ENCODE data around the gene JAM3. TPM values are rescaled to one million over a fixed set of nuclear protein-coding genes. Genes with fewer than 3 reads are reported as not detected.

Gene JAM3
- polyA plus RNA-seq, 1 donor from 2014 or later: 17.6 TPM

DNA sequence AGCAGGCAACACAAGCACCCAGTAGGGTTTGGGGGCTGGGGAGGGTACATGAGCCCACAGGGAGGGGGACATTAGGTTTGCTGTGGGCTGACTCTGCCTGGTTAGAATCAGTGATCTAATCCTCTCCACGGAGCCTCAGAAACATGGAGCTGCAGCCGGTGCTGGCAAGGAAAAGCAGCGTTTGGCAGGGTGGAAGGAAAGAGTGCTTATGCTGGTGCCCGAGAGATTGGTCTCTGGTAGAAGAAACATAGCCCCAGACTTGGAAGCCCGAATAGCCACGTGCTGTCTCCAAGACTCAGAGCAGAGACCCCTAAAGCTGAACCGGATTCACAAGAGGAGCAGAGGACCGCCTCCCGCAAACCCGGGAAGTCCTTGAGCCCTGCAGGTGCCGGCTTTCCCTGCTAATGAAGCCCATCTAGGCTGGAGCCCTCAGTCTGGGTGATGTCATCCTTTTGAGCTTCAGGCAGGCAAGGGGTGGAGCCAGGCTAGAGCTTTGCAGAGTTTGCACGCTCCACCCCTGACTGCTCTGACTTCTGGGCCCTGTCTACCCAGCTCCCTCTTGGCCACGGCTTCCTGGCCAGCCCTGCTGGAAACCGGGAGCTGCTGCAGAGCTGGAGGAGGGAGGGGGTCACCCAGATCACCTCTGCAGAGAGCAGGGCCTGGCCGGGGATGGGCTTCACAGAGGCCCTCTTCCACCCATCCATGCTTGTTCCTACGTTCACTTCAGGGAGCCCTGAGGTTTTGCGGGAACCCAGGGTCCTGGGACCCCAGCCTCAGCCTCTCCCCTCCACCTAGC is 35.0 kb upstream of the JAM3 start:
- H3K9me3 Mint-ChIP-seq: peaks cover 0 to 3% (median 0%) of the 10 kb centered on the region in 3 donors
- peaks cover 20% of the 10 kb centered on the region for H3K27me3 Mint-ChIP-seq
- H3K4me3 Mint-ChIP-seq: peak overlapping the region in 3 of 4 donors; percentile 49 to 80 (median 52)
- H3K4me1 Mint-ChIP-seq: peaks cover 5 to 17% (median 13%) of the 10 kb centered on the region in 3 donors
- H3K27ac Mint-ChIP-seq: peak overlapping the region in 2 of 3 donors; percentile 46 to 60
- H3K36me3 Mint-ChIP-seq: no peaks in the 10 kb centered on the region

GRCh38 chr11:134034496-134035381 is 34.1 kb upstream of the JAM3 start:
- Mint-ChIP-seq H3K9me3 (peaks cover 0 to 3% (median 0%) of the 10 kb centered on the region in 3 donors), H3K4me1 (peaks cover 5 to 17% (median 13%) of the 10 kb centered on the region in 3 donors), H3K27me3 (peaks cover 20% of the 10 kb centered on the region), H3K27ac (no peak overlapping the region), H3K36me3 (no peaks in the 10 kb centered on the region), H3K4me3 (peak overlapping the region in 2 of 4 donors; percentile 80 to 87)

GRCh38 chr11:134036492-134037045 is 32.3 kb upstream of the JAM3 start:
- Mint-ChIP-seq H3K4me1 (peaks cover 5 to 17% (median 13%) of the 10 kb centered on the region in 3 donors), H3K4me3 (peak overlapping the region; percentile 87 to 97 (median 92)), H3K27ac (peak overlapping the region in 1 of 3 donors; percentile 81), H3K27me3 (peaks cover 11% of the 10 kb centered on the region), H3K9me3 (peaks cover 0 to 2% (median 0%) of the 10 kb centered on the region in 3 donors), H3K36me3 (no peaks in the 10 kb centered on the region)

DNA sequence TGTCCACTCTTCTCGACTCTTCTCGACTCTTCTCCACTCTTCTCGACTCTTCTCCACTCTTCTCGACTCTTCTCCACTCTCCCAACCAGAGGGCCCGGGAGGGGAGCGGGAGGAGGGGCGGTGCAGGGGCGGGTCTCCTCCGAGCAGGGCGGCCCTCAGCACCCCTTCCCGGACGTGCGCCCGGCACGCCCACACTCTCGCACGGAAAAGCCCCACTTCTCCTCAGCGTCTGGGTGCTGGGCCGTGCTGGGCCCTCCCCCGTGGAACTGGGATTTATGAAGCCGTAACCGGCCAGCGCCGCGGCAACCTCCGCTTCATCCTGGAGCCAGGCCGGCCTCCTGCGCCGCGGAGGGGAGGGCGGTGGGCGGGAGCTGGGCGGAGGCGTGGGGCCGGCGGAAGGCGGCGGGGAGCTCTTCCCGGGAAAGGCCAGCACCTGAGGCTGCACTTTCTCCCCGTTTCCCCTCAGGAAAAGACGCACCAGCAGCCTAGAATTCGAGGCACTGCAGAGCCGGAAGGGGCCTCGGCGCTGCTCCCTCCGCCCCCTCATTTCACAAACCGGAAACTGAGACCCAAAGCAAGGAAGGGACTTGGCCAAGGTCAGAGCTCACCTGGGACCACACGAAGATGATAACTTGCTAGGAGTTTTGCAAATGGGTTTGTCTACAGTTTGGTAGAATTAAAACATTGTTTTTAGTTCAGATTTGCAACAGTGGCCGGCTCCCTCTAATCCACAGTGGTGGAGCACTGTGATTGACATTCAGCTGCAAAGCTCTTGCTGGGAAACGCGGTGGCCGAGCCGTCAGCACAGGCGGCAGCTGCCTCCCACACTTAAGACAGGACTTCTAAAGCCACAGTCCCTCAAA is 31.6 kb upstream of the JAM3 start:
- H3K36me3 Mint-ChIP-seq: no peaks in the 10 kb centered on the region
- peak overlapping the region; percentile 87 to 97 (median 92) for H3K4me3 Mint-ChIP-seq
- H3K27me3 Mint-ChIP-seq: peaks cover 8% of the 10 kb centered on the region
- H3K27ac Mint-ChIP-seq: peak overlapping the region; percentile 6 to 79 (median 10)
- peaks cover 0 to under 1% (median 0%) of the 10 kb centered on the region in 3 donors for H3K9me3 Mint-ChIP-seq
- H3K4me1 Mint-ChIP-seq: peaks cover 5 to 17% (median 10%) of the 10 kb centered on the region in 3 donors

- Mint-ChIP-seq H3K4me1 (peaks cover 5 to 14% (median 7%) of the 10 kb centered on the region in 3 donors), H3K27me3 (no peaks in the 10 kb centered on the region), H3K9me3 (no peaks in the 10 kb centered on the region), H3K4me3 (peak overlapping the region in 2 of 4 donors; percentile 44 to 81), H3K27ac (no peak overlapping the region), H3K36me3 (no peaks in the 10 kb centered on the region)
Observed at GRCh38 chr11:134038897-134039470, 29.9 kb upstream of the JAM3 start.

DNA sequence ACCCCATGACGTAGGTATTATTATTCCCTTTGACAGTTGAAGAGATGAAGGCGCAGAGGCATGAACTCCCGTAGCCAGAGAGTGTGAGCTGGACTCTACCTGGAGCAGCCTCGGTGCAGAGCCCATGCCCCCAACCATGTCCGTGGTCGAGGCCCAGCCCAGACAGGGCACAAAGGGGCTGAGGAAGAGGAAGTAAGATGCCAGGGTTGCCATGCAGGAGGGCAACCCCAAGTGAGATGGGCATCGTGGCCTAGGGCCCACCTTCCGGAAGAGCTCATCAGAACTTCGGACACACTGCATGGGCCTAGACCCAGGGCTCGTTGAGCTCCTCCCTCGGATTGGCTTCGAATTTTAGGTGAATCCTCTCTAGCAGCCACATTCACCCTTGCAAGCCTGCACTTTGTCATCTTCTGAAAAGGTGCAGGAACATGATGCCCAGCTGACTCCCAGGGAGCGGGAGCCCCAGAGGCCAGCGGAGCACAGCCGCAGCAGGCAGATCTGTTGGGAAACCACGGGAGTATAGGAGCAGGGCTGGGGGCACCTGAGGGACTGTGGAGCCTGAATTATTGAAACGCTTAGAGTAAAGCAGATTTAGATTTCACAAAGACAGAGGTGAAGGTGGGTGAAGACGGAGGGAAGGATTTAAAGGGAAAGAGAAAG is 29.0 kb upstream of the JAM3 start:
- Mint-ChIP-seq H3K4me3 (peak overlapping the region in 1 of 4 donors; percentile 44), H3K9me3 (no peaks in the 10 kb centered on the region), H3K27me3 (no peaks in the 10 kb centered on the region), H3K36me3 (no peaks in the 10 kb centered on the region), H3K27ac (no peak overlapping the region), H3K4me1 (peaks cover 5 to 10% (median 7%) of the 10 kb centered on the region in 3 donors)

- Mint-ChIP-seq H3K27ac (no peak overlapping the region), H3K4me1 (peaks cover 5 to 8% (median 7%) of the 10 kb centered on the region in 3 donors), H3K36me3 (no peaks in the 10 kb centered on the region), H3K9me3 (no peaks in the 10 kb centered on the region), H3K27me3 (no peaks in the 10 kb centered on the region), H3K4me3 (peak overlapping the region in 1 of 4 donors; percentile 13)
Observed at GRCh38 chr11:134040386-134041302, 28.2 kb upstream of the JAM3 start.

DNA sequence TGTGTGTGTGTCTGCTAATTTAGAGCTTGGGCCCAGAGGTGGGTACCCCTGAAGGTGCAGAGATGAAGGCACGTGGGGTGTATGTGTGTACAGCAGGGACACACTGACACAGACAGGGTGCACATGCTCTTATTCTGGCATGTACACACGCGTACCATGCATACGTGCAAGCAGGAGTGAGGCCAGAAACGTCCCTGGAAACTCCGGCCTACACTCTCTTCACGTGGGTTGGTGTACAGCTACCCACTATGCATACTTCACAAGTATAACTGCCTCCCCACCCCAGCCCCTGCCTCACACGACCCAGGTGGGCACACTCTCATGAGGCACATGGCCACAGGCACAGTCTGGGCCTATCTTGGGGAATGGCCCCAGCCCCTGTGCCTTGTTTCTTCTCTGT is 27.5 kb upstream of the JAM3 start:
- Mint-ChIP-seq H3K4me1 (peaks cover 5 to 6% (median 5%) of the 10 kb centered on the region in 3 donors), H3K36me3 (no peaks in the 10 kb centered on the region), H3K4me3 (no peak overlapping the region), H3K9me3 (no peaks in the 10 kb centered on the region), H3K27me3 (peaks cover 3% of the 10 kb centered on the region), H3K27ac (no peak overlapping the region)

- Mint-ChIP-seq H3K4me3 (no peak overlapping the region), H3K27ac (no peak overlapping the region), H3K9me3 (peaks cover 0 to 1% (median 0%) of the 10 kb centered on the region in 3 donors), H3K4me1 (peaks cover 5 to 6% (median 5%) of the 10 kb centered on the region in 3 donors), H3K27me3 (peaks cover 7% of the 10 kb centered on the region), H3K36me3 (peaks cover 1% of the 10 kb centered on the region)
Observed at GRCh38 chr11:134041791-134042696, 26.8 kb upstream of the JAM3 start.

DNA sequence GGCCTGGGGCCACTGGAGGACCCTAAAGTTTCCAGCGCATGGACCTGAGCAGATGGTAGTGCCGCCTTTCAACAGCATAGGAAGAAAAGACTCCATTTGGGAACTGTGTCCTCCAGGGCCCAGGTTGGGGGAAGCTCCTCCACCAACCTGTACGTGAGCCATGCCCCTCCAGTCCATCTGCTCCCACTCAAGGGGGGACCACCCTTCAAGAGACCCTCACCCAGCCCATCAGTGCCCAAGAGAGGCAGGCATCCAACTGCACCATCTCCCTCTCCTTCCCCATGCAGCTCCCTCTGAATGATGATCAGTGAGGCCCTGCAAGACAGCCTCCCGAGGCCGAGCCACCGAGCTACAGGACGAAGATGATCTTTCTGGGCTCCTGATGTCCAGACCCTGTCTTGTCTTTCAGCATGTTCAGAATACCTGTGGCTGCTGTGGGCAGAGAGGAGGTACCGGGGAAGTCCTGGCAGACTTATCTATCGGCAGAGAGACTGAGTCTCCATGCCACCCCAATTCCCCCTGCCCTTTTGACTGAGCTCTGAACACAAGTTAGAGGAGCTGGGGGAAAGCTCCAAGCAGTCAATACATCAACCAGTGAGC is 25.0 kb upstream of the JAM3 start:
- H3K27me3 Mint-ChIP-seq: peaks cover 9% of the 10 kb centered on the region
- no peak overlapping the region for H3K4me3 Mint-ChIP-seq
- no peaks in the 10 kb centered on the region for H3K4me1 Mint-ChIP-seq
- no peak overlapping the region for H3K27ac Mint-ChIP-seq
- peaks cover 1% of the 10 kb centered on the region for H3K36me3 Mint-ChIP-seq
- peaks cover 0 to 1% (median 0%) of the 10 kb centered on the region in 3 donors for H3K9me3 Mint-ChIP-seq

DNA sequence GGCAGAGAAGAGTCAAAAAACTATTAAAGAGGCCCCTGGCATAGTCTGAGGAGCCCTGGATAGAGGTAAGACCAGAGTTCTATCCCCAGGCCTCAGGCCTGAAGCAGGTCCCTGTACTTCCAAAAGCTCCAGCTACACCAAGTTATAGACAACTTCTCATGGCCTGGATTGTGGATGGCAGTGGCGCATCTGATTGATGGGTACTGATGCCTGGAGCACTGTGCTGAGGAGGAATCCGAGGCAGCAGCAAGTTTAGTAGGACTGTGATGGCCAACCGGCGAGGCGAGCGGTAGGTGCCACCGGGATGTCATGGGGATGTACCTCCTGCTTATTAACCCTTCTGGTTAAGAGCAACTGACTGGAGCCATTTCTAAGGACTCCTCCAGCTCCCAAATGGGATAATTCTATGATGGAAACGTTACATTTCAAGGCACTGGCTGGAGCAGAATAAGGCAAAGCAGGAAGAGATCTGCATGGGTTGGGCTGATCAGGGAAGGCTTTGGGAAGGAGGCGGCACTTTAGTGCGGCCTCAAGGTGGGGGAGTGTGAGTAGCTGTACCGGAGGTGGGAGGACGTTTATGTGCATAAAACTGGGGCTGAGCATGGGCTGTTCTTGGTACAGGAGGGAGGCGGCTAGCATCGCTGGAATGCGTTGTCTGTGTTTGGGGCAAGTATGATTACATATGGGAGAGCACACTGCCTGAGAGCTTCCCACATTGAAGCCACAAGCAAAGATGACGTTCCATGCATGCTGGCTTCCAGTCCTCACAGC is 24.2 kb upstream of the JAM3 start:
- Mint-ChIP-seq H3K36me3 (peaks cover 1% of the 10 kb centered on the region), H3K4me1 (no peaks in the 10 kb centered on the region), H3K27me3 (peaks cover 12% of the 10 kb centered on the region), H3K27ac (no peak overlapping the region), H3K9me3 (peaks cover 0 to 1% (median 0%) of the 10 kb centered on the region in 3 donors), H3K4me3 (no peak overlapping the region)

All from IgD-negative memory B cell (primary cell).